Ovary (tissue), 9 donors: ENCODE data around the gene KRT9. TPM values are rescaled to one million over a fixed set of nuclear protein-coding genes. Genes with fewer than 3 reads are reported as not detected.

ENCODE experiments used
- DNase-seq, 5 donors: peaks; one replicate each; pipeline ENCODE4 v3.0.0-alpha.2; 2019 to 2020
- H3K27ac ChIP-seq, 2 donors: fragments of 200-600 bp; one replicate each; pipeline versions ENCODE4 v1.5.1 to v1.8.0; 2019 to 2022
- H3K27me3 ChIP-seq: fragments of 200-600 bp; one replicate; pipeline ENCODE4 v1.8.0; 2022
- H3K36me3 ChIP-seq: fragments of 200-600 bp; sonication (generic); one replicate; pipeline ENCODE4 v1.5.1; 2019
- H3K4me1 ChIP-seq: one replicate; pipeline ENCODE4 v1.8.1; 2013; ENCODE audit warnings: mild to moderate bottlenecking, moderate library complexity; ENCODE audit not compliant: insufficient read depth
- H3K4me3 ChIP-seq: fragments of 200-600 bp; sonication (generic); one replicate; pipeline ENCODE4 v1.5.1; 2017
- H3K9me3 ChIP-seq, 2 donors: fragments of 200-600 bp in 1 of 2; sonication (generic) in 1 of 2; one replicate each; pipeline versions ENCODE4 v1.5.1 to v1.8.1; 2013 to 2019; ENCODE audit warnings: mild to moderate bottlenecking in 1 of 2, moderate library complexity in 1 of 2
- CTCF ChIP-seq, 3 donors: fragments of 450-650 bp in 2 of 3; fragments of 200-600 bp in 1 of 3; IDR thresholded peaks; one replicate each; pipeline versions ENCODE4 v1.5.1 to v1.8.0; 2016 to 2022; ENCODE audit warnings: antibody characterized with exemption in 3 of 3, mild to moderate bottlenecking in 1 of 3
- EP300 ChIP-seq: sonication (generic); formaldehyde crosslinking; IDR thresholded peaks from one replicate; pipeline ENCODE4 v1.6.1; 2017; ENCODE audit warnings: antibody characterized with exemption
- POLR2A ChIP-seq: fragments of 450-650 bp; IDR thresholded peaks from one replicate; pipeline ENCODE4 v1.6.1; 2017; ENCODE audit warnings: antibody characterized with exemption, mild to moderate bottlenecking, moderate library complexity
- WGBS, 3 donors: extraction: QIAGEN DNeasy Blood & Tissue Kit in 1 of 3; methylation state at CpG; one replicate each; pipeline versions ENCODE4 v1.1.5 to v1.1.7; 2013 to 2017; 5-methylcytosine and 5-hydroxymethylcytosine counted together
- intact Hi-C, 4 donors: fragments of 100-400 bp; cut with DNase I; formaldehyde crosslinking; loops; one replicate each; pipeline versions ENCODE4 v1.11.0 to v1.15.1; 2022 to 2023
- polyA plus RNA-seq, 2 donors: library from polyadenylated mRNA; stranded (reverse); fragments of 200-250 nt in 1 of 2; fragments of 350-450 nt in 1 of 2; fragmentation: Illumina TruSeq in 1 of 2; extraction: RNeasy Lipid Tissue Mini Kit (QIAGEN cat#74804) in 1 of 2; gene quantifications; one replicate each; pipeline ENCODE4 v1.2.3, GENCODE V29; 2013 to 2014
- total RNA-seq, 7 donors: library from RNA; depleted of rRNA in 2 of 7; stranded (reverse); fragments of >200 nt in 2 of 7; fragmentation: NEBNext Ultra II Directional in 3 of 7; extraction: Animal tissue kit (Norgen Biotek cat#: 25700) in 3 of 7; gene quantifications; one replicate each; pipeline versions ENCODE4 v1.1.0 to v1.2.4, GENCODE V29; 2016 to 2023
- donor health status: DM: no; HTN: no; CAD: no; lungs with moderate emphysema.
- donor health status: DM: no; HTN: no; CAD: no.
- donor health status: Bipolar disorder and iron deficiency.
- donor health status: DM: yes; HTN: yes; CAD: no.
- donor health status: DM: no; HTN: no; CAD: no.
- donor health status: DM: yes; HTN: yes; CAD: no.

KRT9 gene
- total and polyA plus RNA-seq, 9 donors, result not detected

- TF ChIP-seq POLR2A (no peak), CTCF (IDR thresholded peaks at IDR 0.05) (no peak), EP300 (no peak)
- Histone ChIP-seq H3K27ac (no peak overlapping the region), H3K9me3 (no peaks in the 10 kb centered on the region), H3K36me3 (no peaks in the 10 kb centered on the region), H3K4me1 (no peaks in the 10 kb centered on the region), H3K27me3 (no peaks in the 10 kb centered on the region), H3K4me3 (no peak overlapping the region)
- intact Hi-C loops, result loop anchor here in 1 of 4 donors (2.0 kb wide), 1 partner anchor 20 kb away; no protein-coding TSS in a partner anchor
- WGBS, 3 donors, result 53 to 59% (median 58%) methylated on average over 2 of the region's 2 CpGs
- no peak for DNase-seq
Measured at GRCh38 chr17:41602524-41602923, 30.7 kb upstream of the KRT9 start.

- WGBS, 3 donors, result 63 to 68% (median 66%) methylated on average over 4 of the region's 4 CpGs
- H3K27ac ChIP-seq, result no peak overlapping the region
- H3K4me3 ChIP-seq, result no peak overlapping the region
- TF ChIP-seq POLR2A, result no peak
- no peak for TF ChIP-seq EP300
- no peaks in the 10 kb centered on the region for H3K9me3 ChIP-seq
- no peak for DNase-seq
- no peaks in the 10 kb centered on the region for H3K36me3 ChIP-seq
- intact Hi-C loops, result no loop called here
- no peaks in the 10 kb centered on the region for H3K4me1 ChIP-seq
- H3K27me3 ChIP-seq, result no peaks in the 10 kb centered on the region
Measured at GRCh38 chr17:41600318-41600717, 28.5 kb upstream of the KRT9 start.

- Histone ChIP-seq H3K27ac (no peak overlapping the region), H3K36me3 (no peaks in the 10 kb centered on the region), H3K4me3 (no peak overlapping the region), H3K9me3 (no peaks in the 10 kb centered on the region), H3K27me3 (no peaks in the 10 kb centered on the region), H3K4me1 (no peaks in the 10 kb centered on the region)
- intact Hi-C loops, result no loop called here
- WGBS, 3 donors, result 70 to 92% (median 92%) methylated on average over 1 of the region's 1 CpG
- TF ChIP-seq POLR2A (no peak), EP300 (no peak)
- no peak for DNase-seq
Measured at GRCh38 chr17:41599680-41600079, 27.8 kb upstream of the KRT9 start.

DNA sequence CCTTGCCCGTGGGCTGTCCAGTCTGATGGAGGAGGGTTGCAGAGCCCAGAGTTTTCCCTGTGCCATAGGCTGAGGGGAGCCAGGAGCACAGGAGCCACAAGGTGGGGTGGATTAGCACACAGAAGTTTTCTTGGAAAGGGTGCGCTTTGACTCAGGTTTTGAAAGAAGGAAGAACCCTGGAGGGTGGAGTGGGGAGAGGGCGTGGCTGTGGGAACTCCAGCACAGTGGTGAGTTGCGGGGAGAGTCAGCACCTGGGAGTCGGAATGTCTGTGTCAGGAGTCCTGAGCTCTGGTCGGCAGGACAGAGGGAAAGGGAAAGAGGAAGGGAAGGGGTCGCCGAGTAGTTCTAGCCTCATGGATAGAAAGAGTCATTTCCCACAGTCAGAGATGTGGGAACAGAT lies 23.7 kb upstream of the KRT9 start:
- WGBS, 3 donors, result 72 to 80% (median 74%) methylated on average over 8 of the region's 8 CpGs
- no peak overlapping the region for H3K4me3 ChIP-seq
- intact Hi-C loops, result no loop called here
- no peak overlapping the region for H3K27ac ChIP-seq
- H3K9me3 ChIP-seq, result no peaks in the 10 kb centered on the region
- H3K27me3 ChIP-seq, result no peaks in the 10 kb centered on the region
- DNase-seq, result no peak
- no peaks in the 10 kb centered on the region for H3K36me3 ChIP-seq
- TF ChIP-seq POLR2A (no peak), CTCF (IDR thresholded peaks at IDR 0.05) (no peak)
- no peaks in the 10 kb centered on the region for H3K4me1 ChIP-seq

GRCh38 chr17:41594363-41594915 lies 22.6 kb upstream of the KRT9 start:
- WGBS, 3 donors, result 46 to 86% (median 79%) methylated on average over 3 of the region's 3 CpGs
- intact Hi-C loops, result no loop called here

More at GRCh38 chr17:41594363-41594915, 22.6 kb upstream of the KRT9 start:
- Histone ChIP-seq H3K27me3 (no peaks in the 10 kb centered on the region), H3K4me3 (no peak overlapping the region), H3K27ac (no peak overlapping the region), H3K4me1 (no peaks in the 10 kb centered on the region), H3K36me3 (no peaks in the 10 kb centered on the region), H3K9me3 (no peaks in the 10 kb centered on the region)
- no peak for DNase-seq
- TF ChIP-seq CTCF (IDR thresholded peaks at IDR 0.05), result no peak
- TF ChIP-seq POLR2A, result no peak
- TF ChIP-seq EP300, result no peak
